ENCODE measurements around the gene CACNA2D2. TPM values are rescaled to one million over a fixed set of nuclear protein-coding genes. Genes with fewer than 3 reads are reported as not detected.

Gene CACNA2D2
- total and polyA plus RNA-seq, 11 donors = 0.49 to 3.6 (median 1.5) TPM

GRCh38 chr3:50365080-50365841, 138.2 kb downstream of the CACNA2D2 start:
- Histone ChIP-seq H3K4me1 (peaks cover 0 to 14% (median 8%) of the 10 kb centered on the region in 12 donors), H3K9me3 (no peaks in the 10 kb centered on the region), H3K27ac (peak overlapping the region in 5 of 12 donors; percentile 9 to 73 (median 44)), H3K4me3 (peak overlapping the region; percentile 1 to 66 (median 57)), H3K27me3 (no peaks in the 10 kb centered on the region), H3K36me3 (no peaks in the 10 kb centered on the region)
- ATAC-seq (peak; percentile 44 to 89 (median 84)), DNase-seq (peak; percentile 82 to 93 (median 85))
- intact Hi-C loops (cut with DNase I) = loop anchor here in 3 of 10 donors (5.0 kb wide), 2 partner anchors 172 to 177 kb away; no protein-coding TSS in a partner anchor
- TF ChIP-seq POLR2A (IDR thresholded peaks at IDR 0.05) = no peak
- no peak for TF ChIP-seq CTCF (IDR thresholded peaks at IDR 0.05)
- 10 to 22% (median 14%) methylated on average over 23 to 53 of the region's 53 CpGs for WGBS, 4 donors

GRCh38 chr3:50364573-50365079, 138.8 kb downstream of the CACNA2D2 start:
- H3K9me3 ChIP-seq = no peaks in the 10 kb centered on the region
- no peaks in the 10 kb centered on the region for H3K27me3 ChIP-seq
- intact Hi-C loops (cut with DNase I) = loop anchor here in 3 of 10 donors (5.0 kb wide), 2 partner anchors 173 to 178 kb away; no protein-coding TSS in a partner anchor
- DNase-seq (peak in 3 of 5 donors; percentile 34 to 52 (median 47)), ATAC-seq (peak in 2 of 4 donors; percentile 25 to 37)
- H3K27ac ChIP-seq = peak overlapping the region in 3 of 12 donors; percentile 9 to 73 (median 55)
- H3K36me3 ChIP-seq = no peaks in the 10 kb centered on the region
- TF ChIP-seq CTCF (IDR thresholded peaks at IDR 0.05) = no peak
- TF ChIP-seq POLR2A (IDR thresholded peaks at IDR 0.05) = no peak
- 19 to 48% (median 27%) methylated on average over 29 to 48 of the region's 48 CpGs for WGBS, 4 donors
- peaks cover 0 to 19% (median 8%) of the 10 kb centered on the region in 12 donors for H3K4me1 ChIP-seq
- H3K4me3 ChIP-seq = peak overlapping the region; percentile 1 to 66 (median 57)

GRCh38 chr3:50359760-50360110, 143.7 kb downstream of the CACNA2D2 start:
- H3K4me3 ChIP-seq = peak overlapping the region in 8 of 12 donors; percentile 30 to 97 (median 71)
- no peak for ATAC-seq

More at GRCh38 chr3:50359760-50360110, 143.7 kb downstream of the CACNA2D2 start:
- no peak for DNase-seq
- TF ChIP-seq CTCF (IDR thresholded peaks at IDR 0.05) (no peak), POLR2A (IDR thresholded peaks at IDR 0.05) (no peak)
- intact Hi-C loops (cut with DNase I) = loop anchor here in 3 of 10 donors (5.0 to 10.0 kb wide), 3 partner anchors 253 to 1605 kb away; partner anchors contain the start of genes CISH (in 1 of the 3), MANF (in 1 of the 3) and PCBP4 (in 1 of the 3)
- H3K4me1 ChIP-seq = peaks cover 19 to 54% (median 41%) of the 10 kb centered on the region in 12 donors
- 21 to 24% (median 21%) methylated on average over 8 of the region's 8 CpGs for WGBS, 4 donors
- H3K27ac ChIP-seq = peak overlapping the region in 1 of 12 donors; percentile 97
- H3K36me3 ChIP-seq = peaks cover 0 to 26% (median 16%) of the 10 kb centered on the region in 9 donors
- no peaks in the 10 kb centered on the region for H3K27me3 ChIP-seq
- no peaks in the 10 kb centered on the region for H3K9me3 ChIP-seq

All from heart left ventricle (tissue), 16 donors.